HG03378 (cell line): ENCODE measurements around the gene RFX5.

Source experiments
- ATAC-seq: cut with Tn5 transposase; IDR thresholded peaks from one replicate; pipeline ENCODE4 v1.9.1; 2021; ENCODE audit warnings: mild to moderate bottlenecking, moderate library complexity; ENCODE audit not compliant: unreplicated experiment

Gene RFX5

GRCh38 chr1:151325231-151325630, 21.8 kb downstream of the RFX5 start:
- ATAC-seq, result no peak

- no peak for ATAC-seq
These were observed 22.6 kb downstream of the RFX5 start for GRCh38 chr1:151324390-151324930.

DNA sequence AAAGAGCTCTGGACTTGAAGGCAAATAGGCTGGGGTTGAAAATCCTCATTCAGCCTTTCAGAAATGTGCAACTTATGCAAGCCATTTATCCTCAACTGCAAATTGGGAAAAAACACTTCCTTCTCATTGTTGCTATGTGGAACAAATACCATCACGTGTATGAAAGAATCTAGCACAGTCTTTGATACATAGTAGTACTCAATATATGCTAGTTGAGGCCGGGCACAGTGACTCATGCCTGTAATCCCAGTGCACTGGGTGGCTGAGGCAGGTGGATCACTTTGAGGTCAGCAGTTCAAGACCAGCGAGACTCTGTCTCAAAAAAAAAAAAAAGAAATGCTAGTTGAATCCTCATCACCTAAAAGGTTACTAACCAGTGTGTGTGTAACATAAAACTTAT, 28.1 kb downstream of the RFX5 start:
- no peak for ATAC-seq

DNA sequence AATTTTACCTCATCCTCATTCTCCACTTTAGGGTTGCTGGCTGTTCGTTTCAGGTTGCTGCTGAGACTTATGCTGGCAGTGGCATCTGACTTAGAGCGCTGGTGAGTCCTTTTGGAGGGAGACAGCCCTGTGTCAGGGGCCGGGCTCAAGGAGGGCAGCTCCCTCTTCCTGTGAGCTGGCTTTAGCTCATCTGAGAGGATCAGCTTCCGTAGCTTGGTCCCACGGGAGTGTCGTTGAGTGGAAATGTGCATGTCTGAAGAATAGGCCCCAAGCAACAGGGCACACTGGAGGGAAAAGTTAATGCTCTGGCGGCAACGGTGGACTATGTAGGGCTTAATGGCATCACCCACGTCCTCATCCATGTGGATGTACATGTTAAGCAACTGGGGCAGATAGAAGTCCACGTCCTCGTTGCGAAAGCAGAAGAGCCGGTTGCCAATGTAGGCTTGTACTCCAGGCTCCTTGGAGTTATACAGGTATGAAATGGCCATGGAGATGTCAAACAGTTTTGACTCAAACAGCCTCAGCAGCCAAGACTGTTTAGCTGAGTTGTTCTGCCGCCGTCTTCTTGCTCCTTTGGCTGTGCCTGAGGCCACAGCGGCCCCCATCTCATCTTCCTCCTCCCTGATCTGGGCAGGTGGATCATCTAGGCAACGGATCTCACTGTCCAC, 31.4 kb downstream of the RFX5 start:
- ATAC-seq, result no peak

DNA sequence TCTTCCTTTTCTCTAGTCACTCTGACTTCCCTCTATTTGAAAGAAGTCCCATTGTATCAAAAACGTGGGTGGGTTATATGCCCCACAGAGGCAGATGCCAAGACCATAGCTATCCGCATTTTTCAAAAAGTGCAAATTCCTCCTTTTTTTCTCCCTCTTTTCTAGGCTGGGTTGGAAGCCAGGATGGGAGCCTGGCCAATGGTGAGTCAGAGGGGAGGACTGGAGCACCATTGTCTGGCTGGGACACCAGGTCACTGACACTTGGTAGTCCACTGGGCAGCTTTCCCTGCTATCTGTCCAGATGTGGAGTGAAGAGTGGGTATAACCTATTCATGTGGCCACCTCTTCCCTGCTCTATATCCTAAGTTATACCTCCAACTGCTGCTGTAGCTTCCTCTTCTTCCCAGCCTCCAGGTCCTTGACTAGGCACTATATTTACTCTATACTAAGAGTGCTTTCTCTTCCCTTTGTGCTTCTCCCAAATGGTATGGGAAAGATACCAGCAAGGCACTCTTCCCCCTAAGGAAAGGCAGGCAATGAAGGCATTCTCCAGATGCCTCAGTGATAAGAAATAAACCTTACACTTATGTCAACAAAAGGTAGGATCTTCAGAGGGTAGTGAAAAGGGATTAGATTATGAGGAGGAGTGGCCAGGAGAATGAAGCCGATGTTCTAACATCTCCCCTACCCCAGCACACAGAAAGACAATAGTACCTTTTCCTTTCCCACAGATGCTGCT, 32.7 kb downstream of the RFX5 start:
- no peak for ATAC-seq

DNA sequence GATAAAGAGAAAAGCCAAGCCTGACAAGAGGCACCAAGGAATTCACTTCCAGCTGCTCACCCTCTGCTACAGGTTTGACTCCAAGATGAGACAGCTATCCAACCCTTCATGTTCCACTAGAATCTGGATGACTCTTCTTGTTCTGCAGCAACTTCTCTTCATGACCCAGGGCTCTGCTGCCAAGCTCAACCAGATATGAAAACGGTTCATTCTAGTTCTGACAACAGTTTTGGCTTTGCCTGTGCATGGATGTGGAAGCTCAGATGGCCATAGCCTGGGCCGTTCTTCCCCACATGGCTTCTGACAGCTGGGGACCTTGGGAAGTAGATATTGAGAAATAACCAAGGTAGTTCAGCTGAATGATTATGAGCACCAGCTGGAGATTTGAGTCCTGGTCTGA, 33.6 kb downstream of the RFX5 start:
- no peak for ATAC-seq

- no peak for ATAC-seq
These were observed 34.2 kb downstream of the RFX5 start for GRCh38 chr1:151312826-151313225.

DNA sequence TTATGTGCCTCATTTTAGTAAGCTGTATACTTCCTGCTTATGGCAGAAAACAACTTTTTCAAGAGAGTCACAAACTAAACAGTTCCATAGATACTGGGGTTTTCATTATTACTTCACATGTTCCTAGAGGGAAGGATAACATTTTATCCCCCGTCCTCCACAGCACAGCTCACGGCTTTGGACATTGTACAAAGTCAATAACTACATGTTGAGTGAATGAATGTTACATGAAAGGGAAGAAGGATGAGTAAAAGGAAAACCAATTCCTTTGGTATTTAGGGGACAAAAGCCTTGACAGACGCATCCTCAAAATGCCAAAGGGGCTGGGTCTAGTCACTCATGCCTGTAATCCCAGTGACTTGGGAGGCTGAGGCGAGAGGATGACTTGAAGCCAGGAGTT, 34.6 kb downstream of the RFX5 start:
- ATAC-seq, result no peak

- ATAC-seq, result no peak
These were observed 35.3 kb downstream of the RFX5 start for GRCh38 chr1:151311589-151312331.

DNA sequence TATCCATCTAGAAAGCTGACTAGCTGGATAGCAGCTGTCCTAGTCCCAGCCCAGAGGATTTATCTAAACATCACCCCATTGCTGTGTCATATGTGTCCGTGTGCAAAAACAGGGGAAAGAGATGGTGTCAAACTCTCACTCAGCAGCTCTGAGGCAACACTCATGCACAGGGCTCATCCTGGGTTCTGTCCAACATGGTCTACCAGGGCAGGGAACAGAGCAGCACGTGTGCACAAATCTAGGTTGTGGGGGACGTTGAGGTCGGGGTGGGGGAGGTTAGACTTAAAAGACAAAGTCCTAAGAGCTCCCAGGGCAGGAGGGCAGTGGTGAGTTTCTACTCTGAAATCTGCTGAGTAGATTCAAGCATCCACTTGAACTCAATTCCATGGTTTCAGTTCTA, 36.0 kb downstream of the RFX5 start:
- ATAC-seq, result no peak

DNA sequence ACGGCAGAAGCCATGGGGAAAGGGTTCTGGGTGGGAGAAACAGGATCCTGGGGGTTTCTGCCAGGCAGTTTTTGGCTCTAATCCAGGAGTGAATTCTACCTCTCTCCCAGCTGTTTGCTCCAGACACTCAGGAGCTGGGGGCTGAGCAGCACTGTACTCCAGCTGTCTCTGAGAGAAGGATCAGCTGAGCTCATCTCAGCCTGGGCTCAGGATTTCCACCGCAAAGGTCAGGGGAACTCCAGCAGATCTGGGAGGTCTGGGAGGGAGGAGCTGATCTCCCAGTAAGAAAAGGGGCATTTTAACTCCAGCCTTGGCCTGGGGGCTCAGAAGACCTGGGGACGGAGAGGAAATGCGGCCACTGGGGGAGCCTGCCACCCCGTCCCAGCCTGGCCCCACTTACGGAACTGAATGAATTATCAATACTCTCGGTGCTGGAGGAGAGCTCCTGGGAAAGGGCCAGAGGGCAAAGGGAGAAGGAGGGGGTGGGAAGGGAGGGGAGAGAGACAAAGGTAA, 37.2 kb downstream of the RFX5 start:
- no peak for ATAC-seq

DNA sequence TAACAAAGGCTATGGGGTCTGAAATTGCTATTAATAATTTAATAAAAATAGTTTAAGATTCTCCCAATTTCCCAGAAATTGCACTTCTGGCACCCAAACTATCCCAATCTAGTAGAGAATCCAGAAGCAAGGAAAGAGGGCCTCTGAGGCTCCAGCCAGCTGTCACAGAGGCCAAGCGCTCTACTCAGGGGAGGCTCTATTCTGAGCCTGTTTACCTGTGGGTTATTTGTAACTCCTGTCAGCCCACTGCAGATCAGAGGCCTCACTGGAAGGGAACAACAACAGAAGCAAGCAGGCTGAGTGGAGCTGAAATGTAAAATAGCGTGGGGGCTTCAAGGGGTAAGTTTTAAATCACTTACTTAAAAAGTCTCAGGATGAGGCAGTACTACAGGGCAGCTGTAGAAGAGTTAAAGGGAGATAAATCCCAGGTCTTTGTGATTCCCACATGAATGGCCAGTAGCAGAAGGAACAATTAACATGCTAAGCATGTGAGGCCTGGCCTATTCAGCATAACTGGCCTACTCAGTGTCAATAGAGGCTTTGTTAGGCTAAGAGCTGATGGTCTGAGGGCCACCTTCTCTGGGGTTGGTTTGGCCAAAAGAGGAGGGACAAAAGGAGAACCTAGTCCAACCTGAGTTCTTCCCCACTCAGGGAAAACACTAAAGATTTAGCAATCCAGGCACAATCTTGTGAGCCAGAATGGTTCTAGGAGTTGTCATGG, 52.1 kb downstream of the RFX5 start:
- ATAC-seq, result no peak

GRCh38 chr1:151293093-151293492, 54.0 kb downstream of the RFX5 start:
- no peak for ATAC-seq

- ATAC-seq, result no peak
These were observed 54.6 kb downstream of the RFX5 start for GRCh38 chr1:151292207-151293030.

GRCh38 chr1:151290709-151291303, 56.2 kb downstream of the RFX5 start:
- no peak for ATAC-seq
